Ureter (tissue), 1 donor: ENCODE results near the gene S100P. TPM values are rescaled to one million over a fixed set of nuclear protein-coding genes. Genes with fewer than 3 reads are reported as not detected.

Source experiments
- DNase-seq: peaks from one replicate; pipeline ENCODE4 v3.0.0-alpha.2; 2020; ENCODE audit warnings: low spot score
- total RNA-seq: library from RNA; stranded (reverse); gene quantifications from one replicate; pipeline ENCODE4 v1.2.4, GENCODE V29; 2023
- donor health status: DM: yes; HTN: yes; CAD: no.

The S100P gene
- total RNA-seq, 1 donor from 2014 or later = 2,292 TPM

GRCh38 chr4:6697131-6697530 is 3.5 kb downstream of the S100P start:
- DNase-seq = no peak

GRCh38 chr4:6699388-6699787 is 5.7 kb downstream of the S100P start:
- no peak for DNase-seq

- DNase-seq = no peak
Measured at GRCh38 chr4:6699903-6700302, 6.2 kb downstream of the S100P start.

- no peak for DNase-seq
Measured at GRCh38 chr4:6701371-6701770, 7.7 kb downstream of the S100P start.

- no peak for DNase-seq
Measured at GRCh38 chr4:6702761-6703160, 9.1 kb downstream of the S100P start.

GRCh38 chr4:6703786-6704185 is 10.1 kb downstream of the S100P start:
- DNase-seq = no peak

- no peak for DNase-seq
Measured at GRCh38 chr4:6705646-6706045, 12.0 kb downstream of the S100P start.

GRCh38 chr4:6706173-6706572 is 12.5 kb downstream of the S100P start:
- no peak for DNase-seq

- peak; percentile 96 for DNase-seq
Measured at GRCh38 chr4:6709230-6710114, 15.8 kb downstream of the S100P start, which contains the start of gene MRFAP1L1. MRFAP1L1 (minus strand) TSS chr4:6709865; CDS start chr4:6709629, 236 bp downstream.

- DNase-seq = no peak
Measured at GRCh38 chr4:6710282-6710681, 16.6 kb downstream of the S100P start.

GRCh38 chr4:6710996-6711395 is 17.3 kb downstream of the S100P start:
- DNase-seq = no peak

GRCh38 chr4:6714954-6715353 is 21.3 kb downstream of the S100P start:
- no peak for DNase-seq

GRCh38 chr4:6715704-6716017 is 22.0 kb downstream of the S100P start:
- DNase-seq = no peak

- peak; percentile 88 for DNase-seq
Measured at GRCh38 chr4:6716018-6716911, 22.6 kb downstream of the S100P start, which contains the start of gene BLOC1S4. BLOC1S4 (plus strand) TSS chr4:6716174; CDS start chr4:6716210, 36 bp downstream.

GRCh38 chr4:6716958-6717655 is 23.4 kb downstream of the S100P start:
- DNase-seq = no peak

- DNase-seq = no peak
Measured at GRCh38 chr4:6718932-6719610, 25.4 kb downstream of the S100P start.

- DNase-seq = no peak
Measured at GRCh38 chr4:6719611-6720179, 26.0 kb downstream of the S100P start.

- peak; percentile 87 for DNase-seq
Measured at GRCh38 chr4:6720202-6720699, 26.6 kb downstream of the S100P start.

- no peak for DNase-seq
Measured at GRCh38 chr4:6721121-6721520, 27.4 kb downstream of the S100P start.

GRCh38 chr4:6722891-6723290 is 29.2 kb downstream of the S100P start:
- DNase-seq = no peak

GRCh38 chr4:6723851-6724250 is 30.2 kb downstream of the S100P start:
- no peak for DNase-seq
